Stimulated activated naive CD4-positive, alpha-beta T cell (primary cell): ENCODE data around the gene DLG5.

Source experiments
- DNase-seq, 6 experiments: peaks; one replicate each; lab custom pipeline; 2025; lab: John Stamatoyannopoulos, UW

DLG5 gene, protein sequence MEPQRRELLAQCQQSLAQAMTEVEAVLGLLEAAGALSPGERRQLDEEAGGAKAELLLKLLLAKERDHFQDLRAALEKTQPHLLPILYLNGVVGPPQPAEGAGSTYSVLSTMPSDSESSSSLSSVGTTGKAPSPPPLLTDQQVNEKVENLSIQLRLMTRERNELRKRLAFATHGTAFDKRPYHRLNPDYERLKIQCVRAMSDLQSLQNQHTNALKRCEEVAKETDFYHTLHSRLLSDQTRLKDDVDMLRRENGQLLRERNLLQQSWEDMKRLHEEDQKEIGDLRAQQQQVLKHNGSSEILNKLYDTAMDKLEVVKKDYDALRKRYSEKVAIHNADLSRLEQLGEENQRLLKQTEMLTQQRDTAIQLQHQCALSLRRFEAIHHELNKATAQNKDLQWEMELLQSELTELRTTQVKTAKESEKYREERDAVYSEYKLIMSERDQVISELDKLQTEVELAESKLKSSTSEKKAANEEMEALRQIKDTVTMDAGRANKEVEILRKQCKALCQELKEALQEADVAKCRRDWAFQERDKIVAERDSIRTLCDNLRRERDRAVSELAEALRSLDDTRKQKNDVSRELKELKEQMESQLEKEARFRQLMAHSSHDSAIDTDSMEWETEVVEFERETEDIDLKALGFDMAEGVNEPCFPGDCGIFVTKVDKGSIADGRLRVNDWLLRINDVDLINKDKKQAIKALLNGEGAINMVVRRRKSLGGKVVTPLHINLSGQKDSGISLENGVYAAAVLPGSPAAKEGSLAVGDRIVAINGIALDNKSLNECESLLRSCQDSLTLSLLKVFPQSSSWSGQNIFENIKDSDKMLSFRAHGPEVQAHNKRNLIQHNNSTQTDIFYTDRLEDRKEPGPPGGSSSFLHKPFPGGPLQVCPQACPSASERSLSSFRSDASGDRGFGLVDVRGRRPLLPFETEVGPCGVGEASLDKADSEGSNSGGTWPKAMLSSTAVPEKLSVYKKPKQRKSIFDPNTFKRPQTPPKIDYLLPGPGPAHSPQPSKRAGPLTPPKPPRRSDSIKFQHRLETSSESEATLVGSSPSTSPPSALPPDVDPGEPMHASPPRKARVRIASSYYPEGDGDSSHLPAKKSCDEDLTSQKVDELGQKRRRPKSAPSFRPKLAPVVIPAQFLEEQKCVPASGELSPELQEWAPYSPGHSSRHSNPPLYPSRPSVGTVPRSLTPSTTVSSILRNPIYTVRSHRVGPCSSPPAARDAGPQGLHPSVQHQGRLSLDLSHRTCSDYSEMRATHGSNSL (N-terminal part only)

DNA sequence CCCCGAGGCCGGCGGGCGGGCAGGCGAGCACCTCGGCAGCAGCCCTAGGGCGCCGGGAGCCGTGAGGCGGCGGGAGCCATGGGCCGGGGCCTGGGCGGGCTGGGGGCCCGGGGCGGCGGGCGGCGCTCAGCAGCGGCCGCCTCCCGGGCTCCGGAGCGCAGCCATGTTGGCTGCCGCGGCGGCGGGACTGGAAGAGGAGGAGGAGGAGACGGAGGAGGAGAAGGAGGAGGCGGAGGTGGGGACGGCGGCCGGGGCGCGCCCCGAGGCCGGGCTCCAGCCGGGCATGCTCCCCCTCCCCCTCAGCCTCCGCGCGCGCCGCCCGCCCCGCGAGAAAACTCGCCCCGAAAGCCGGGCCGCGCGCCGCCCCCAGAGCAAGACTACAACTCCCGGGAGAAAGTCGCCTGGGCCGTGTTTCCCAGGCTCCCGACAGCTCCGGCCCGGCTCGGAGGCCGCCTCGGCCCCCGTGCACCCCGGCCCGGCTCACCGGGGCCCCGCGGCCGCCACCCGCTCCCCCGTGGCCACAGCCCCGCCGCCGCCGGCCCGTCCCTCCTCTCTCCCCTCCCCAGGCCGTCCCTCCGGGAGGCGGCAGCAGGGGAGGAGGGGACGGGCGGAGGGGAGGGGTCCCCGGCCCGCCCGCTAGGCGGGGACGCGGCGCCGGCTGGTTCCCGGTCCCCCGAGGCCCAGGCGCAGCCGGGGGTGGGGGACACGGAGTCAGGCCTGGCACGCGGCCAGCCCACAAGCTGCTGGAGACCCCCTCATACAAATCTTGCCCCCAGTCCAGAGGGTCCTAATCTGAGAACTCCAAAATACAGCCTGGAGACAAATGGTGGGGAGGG is at the start of gene DLG5:
Gene DLG5, minus strand, starts transcription at position 190 of the 836 bp plus-strand sequence. CDS start 235 bp downstream, outside the sequence.
- DNase-seq, result no peak

DNA sequence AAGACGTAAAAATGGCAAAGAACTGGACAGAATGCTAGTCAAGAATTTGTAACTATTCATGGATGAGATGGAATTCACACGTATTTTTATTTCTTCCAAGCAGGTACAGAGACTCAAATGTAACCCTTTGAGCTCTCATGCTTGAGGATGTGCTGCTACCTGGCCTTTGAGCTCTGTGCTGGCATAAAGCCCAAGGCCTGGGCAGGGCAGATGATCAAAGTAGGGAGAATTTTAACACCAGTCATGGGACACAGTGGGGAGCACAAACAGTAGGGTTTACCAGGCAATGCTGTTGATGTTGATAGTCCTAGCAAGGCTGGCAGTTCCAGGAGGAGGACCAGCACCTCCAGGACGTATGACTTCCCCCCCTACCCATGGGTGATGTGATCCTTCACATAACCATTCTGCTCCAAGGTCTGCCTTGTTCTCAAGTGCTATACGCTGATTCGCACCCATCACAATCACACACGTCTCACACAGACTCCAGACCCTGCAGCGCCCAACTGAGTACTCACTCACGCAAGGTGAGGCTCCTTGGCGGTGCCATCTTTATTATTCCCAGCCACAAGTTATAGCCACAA is 48.6 kb upstream of the DLG5 start:
- no peak for DNase-seq

DNA sequence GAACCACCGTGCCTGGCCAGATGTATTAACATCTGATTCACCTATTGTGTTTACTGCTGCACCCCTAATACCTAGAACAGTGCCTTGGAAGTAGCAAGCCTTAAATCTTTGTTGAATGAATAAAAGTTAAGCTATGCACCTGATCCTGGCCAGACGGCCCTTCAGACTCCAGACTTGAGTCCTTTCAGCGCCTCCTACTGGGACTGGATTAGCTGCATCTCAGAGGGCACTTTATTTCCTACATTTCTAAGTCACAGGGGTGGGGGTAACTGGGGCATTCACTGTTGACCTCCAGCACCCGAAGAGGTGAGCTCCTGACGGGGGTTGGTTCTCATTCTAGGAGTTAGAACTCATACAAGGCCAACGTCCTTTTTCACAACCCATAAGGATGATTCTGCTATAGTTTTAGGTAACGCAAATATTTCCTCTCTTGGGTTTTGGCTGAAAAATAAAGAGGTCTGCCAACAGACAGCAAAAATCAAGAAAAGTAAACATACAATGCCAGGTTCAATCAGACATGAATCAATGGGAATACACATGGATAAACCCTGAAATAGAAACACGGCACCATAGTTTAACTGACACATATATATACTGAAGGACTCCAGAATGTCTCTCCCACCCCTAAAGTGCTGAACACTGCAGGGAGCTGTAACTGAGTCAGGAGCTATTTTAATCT is 48.0 kb upstream of the DLG5 start:
- DNase-seq, result no peak

DNA sequence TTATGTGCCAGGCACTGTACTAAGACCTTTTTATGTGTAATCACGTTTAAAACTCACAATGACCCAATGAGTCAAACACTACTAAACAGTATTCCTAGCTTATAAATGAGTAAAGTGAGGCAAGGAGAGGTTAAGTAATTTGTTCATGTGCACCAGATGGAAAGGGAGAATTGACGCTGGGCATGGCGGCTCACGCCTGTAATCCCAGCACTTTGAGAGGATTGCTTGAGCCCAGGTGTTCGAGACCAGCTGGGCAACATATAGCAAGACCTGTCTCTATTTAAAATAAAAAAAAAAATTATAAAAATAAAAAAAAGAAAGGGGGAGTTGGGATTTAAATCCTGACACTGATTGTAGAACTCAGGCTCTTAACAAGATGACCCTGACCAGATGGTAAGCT is 46.7 kb upstream of the DLG5 start:
- DNase-seq, result no peak

DNA sequence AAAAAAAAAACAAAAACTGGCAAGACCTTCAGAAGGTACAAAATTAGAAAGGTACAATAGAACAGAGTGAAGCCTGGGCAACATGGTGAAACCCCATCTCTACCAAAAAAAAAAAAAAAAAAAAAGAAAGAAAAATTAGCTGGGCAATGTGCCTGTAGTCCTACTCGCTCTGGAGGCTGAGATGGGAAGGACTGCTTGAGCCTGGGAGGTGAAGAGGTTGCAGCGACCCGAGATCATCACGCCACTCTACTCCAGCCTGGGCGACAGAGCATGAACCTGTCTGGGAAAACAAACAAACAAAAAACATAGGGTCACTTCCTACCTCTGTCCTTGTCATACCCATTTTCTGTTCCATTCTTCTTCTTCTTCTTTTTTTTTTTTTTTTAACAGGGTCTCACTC is 45.6 kb upstream of the DLG5 start:
- no peak for DNase-seq

DNA sequence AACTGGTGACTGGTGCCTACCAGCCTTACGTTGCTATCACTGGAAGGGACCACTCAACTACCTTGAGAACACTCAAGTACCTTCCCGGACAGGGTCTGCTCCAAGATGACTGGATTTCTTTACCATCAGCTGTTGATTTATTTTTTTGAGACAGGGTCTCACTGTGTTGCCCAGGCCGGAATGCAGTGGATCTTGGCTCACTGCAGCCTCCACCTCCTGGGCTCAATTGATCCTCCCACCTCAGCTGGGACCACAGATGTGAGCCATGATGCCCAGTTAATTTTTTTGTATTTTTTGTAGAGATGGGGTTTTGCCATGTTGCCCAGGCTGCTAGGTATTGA is 45.2 kb upstream of the DLG5 start:
- DNase-seq, result no peak

DNA sequence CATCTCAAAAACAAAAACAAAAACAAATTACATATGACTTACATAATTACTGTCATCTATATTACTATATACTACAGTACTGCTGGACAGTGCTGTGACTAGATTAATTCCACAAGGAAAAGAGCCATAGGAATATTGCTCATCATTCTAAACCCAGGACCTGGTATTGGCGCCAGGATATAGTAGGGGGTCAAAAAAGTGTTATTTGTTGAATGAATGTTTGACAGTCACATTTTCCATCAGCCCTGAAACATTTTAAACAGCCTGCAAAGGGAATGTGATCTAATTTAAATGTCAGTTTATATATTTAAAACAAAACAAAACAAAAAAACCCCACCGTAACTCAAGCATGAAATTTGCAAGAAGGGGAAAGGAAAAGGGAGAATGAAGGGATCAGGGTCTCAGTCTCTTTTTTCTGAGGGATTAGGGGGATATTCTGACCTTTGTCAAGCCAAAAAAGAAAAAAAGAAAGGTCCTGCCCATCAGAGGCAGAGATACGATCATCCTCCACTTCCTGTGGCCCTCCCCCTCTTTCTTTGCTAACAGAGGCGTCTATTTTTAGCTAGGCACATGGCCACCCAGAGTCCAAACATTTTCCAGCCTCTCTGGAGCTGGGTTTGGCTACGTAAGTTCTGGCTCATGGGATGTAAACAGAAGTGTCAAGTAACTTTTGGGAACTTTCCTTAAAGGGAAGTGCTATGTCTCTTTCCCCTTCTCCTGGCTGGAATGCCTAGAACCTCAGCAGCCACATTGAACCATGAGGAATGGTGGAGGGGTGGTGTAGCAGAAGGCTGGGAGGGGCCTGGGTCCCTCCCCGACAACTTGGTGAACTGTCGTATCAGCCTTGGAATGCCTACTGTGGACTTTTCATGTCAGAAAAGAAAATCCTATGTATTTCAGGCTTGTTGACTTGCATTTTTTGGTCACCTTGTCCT is 44.6 kb upstream of the DLG5 start:
- no peak for DNase-seq

DNA sequence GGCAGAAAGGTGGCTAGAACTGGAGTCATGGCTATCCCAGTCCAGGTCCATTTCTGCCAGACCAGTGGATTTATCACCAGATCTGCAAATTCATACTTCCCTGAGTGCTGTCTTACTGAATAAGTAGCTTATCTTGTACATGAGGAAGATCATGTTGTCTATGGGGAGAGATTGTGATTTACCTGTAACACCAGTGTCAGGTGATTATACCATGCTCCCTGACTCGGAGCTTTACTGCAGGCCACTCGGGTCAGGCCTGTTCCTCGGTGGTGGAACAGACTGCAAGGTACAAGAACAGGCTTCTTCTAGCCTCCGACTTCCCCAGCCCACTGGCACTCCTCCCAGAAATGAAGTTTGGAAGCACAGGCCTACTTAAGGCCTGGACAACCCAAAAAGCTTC is 42.6 kb upstream of the DLG5 start:
- DNase-seq, result no peak

DNA sequence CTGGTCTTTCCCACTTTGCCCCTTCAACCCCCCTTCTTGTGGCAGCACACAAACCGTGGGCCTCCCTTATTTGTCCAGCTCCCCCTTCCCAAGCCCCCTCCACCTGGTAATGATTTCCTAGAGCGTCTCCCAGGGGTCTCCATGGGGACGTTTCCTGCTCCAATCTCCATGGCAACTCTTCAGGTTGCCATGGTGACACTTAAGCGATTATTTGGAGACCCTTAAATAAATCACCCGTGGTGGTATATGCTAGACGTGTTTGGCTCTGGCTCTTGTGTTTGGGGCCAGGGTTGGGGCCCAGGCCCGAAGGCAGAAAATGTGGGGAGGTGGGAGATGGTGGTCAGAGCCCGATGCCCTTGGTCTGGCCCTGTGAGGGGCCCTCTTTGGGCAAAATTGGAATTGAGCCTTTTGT is 41.1 kb upstream of the DLG5 start:
- no peak for DNase-seq

DNA sequence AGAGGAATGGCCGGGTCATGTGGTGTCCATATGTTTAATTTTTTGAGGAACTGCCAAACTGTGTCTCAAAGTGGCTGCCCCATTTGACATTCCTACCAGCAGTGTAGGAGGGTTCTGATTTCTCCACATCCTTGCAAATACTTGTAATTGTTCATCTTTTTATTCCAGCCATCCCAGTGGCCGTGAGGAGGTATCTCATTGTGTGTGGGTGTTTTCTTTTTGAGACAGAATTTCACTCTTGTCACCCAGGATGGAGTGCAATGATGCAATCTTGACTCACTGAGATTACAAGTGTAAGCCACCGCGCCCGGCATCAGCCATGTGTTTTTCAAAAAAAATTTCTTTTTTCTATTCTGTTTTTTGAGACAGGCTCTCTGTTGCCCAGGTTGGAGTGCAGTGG is 38.7 kb upstream of the DLG5 start:
- no peak for DNase-seq

DNA sequence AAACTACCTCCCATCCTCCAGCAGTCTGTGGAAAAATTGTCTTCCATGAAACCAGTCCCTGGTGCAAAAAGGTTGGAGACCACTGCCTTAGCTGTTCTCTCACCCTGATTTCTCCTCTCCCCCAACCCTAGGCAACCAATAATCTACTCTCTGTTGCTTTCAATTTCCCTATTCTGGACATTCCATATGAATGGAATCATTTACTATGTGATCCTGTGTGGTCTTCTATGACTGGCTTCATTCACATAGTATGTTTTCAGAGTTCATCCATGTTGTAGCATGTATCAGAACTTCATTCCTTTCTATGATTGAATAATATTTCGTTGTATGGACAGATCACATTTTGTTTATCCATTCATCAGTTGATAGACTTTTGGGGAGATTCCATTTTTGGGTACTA is 38.3 kb upstream of the DLG5 start:
- DNase-seq, result no peak

DNA sequence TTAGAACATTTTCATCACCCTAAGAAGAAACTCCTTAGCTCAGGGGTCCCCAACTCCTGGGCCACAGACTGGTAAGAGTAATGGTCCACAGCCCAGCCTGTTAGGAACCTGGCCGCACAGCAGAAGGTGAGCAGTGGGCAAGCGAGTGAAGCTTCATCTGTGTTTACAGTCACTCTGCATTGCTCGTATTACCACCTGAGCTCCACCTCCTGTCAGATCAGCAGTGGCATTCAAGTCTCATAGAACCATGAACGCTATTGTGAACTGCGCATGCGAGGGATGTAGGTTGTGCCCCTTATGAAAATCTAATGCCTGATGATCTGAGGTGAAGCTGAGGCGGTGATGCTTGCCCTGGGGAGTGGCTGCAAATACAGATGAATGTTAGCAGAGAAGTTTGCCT is 37.3 kb upstream of the DLG5 start:
- no peak for DNase-seq

DNA sequence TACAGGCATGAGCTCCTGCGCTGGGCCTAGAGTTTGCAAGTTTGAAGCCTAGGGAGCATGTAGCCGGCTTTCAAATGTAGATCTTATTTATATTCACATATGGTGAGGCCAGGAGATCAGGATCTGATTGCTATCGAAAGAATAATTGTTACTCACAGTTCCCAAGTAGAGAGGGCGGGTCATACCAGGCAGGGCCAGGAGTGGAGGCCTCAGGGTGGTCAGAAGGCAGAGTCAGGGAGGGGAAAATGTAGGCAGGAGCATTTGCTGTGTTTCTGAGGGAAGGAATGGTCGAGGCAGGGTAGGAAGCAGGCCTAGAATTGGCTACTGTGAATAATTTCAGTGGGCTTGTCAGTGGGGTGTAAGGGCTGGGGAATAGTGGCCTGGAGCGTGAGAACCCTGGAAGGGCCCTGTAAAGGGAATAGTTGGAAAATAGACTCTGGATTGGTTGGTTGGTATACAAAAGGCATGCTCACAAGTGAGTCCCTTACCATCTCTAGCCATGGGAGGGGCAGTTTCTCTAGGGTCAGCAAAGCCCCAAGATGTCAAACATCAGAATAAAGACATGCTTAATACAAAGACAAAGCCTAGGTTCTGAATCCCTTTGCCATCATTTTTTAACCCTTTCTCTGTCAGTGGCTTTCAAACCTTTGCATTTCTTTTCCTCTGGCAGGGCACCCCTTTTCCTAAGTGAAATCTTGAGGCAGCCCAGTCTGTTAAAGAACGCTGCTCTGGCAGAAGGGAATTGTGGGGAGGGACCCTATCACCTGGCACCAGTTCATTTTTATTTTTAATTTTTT is 36.0 kb upstream of the DLG5 start:
- no peak for DNase-seq

DNA sequence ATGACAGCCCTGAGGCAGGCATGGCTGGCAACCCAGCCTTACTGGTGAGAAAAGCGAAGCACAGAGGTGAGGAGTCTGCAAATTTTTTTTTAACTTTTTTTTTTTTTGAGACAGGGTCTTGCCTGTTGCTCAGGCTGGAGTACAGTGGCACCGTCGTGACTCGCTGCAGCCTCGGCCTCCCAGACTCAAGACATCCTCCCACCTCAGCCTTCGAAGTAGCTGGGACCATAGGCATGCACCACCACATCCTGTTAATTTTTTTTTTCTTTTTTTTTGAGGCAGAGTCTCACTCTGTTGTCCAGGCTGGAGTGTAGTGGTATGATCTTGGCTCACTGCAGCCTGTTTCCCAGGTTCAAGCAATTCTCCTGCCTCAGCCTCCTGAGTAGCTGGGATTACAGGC is 35.1 kb upstream of the DLG5 start:
- DNase-seq, result no peak

DNA sequence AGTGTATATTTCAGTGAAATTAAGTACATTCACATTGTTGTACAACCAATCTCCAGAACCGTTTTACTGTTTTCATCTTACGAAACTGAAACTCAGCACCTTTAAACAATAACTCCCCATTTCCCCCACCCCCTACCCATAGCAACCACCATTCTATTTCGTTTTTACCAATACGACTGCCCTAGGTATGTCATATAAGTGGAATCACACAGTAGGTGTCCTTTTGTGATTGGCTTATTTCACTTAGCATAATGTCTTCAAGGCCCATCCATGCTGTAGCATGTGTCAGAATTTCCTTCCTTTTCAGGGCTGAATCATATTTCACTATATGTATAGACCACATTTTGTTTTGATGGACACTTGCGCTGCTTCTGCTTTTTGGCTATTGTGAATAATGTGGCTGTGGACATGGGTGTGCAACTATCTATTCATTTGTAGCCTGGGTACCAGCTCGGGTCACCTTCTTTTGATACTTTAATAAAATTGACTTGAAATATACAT is 34.3 kb upstream of the DLG5 start:
- DNase-seq, result no peak

DNA sequence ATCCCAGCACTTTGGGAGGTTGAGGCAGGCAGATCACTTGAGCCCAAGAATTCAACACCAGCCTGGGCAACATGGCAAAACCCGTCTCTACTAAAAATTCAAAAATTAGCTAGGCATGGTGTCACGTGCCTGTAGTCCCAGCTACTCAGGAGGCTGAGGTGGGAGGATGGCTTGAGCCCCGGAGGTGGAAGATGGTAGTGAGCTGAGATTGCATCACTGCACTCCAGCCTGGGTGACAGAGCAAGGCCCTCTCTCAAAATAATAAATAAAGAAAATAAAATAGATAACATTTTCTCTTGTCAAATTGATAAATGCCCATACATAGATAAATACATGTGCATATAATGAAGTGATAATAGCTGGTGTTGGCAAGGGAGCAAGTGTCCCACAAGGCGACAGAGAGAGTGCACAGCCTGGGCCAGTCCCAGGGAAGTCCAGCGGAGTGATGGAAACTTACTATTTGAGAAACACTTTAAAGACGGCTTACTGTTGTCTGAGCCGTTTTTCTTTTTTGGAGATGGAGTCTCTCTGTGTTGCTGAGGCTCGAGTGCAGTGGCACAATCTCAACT is 33.4 kb upstream of the DLG5 start:
- no peak for DNase-seq

DNA sequence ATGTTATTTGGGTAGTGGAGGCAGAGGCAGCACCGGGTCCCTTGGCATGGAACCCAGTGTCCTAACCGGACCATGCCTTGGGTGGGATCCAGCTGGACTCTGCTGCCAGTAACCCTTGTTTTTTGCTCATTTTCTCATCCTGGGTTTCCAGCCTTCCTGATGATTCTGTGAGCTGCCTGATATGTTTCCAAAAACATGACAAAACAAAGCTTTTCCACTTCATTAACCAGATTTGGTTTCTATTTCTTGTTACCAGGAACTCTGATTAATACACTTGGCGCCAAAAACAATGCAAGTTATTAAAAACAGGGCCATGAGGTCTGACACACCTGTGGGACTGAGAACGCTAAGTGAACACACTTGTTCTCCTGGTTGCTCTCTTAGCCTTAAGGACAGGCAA is 32.8 kb upstream of the DLG5 start:
- no peak for DNase-seq

DNA sequence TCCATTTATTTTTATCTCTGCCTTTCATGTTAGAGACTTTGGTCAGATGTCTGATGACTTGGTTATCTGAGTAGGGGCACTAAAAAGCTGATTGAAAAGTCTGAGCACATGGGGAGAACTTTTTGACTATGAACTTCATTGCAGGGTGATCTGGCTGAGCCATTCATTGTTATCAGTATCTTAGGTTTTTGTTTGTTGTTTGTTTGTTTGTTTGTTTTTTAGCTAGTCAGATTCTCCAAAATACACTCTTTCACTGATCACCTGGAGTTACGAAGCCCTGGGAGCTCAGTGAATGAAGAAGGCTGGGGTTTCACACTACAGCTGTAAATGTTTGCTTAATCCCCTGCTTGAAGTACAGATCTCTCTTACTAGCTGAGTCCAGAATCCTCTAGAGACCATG is 28.6 kb upstream of the DLG5 start:
- no peak for DNase-seq
